Esophagus muscularis mucosa (tissue), 3 donors: ENCODE results near the gene KLK14.

ENCODE experiments used
- EP300 ChIP-seq: sonication (generic); formaldehyde crosslinking; IDR thresholded peaks from one replicate; pipeline ENCODE4 v1.6.1; 2017; ENCODE audit warnings: antibody characterized with exemption
- TF ChIP-seq, protein P1 (sequence below), 3 experiments: fragments of 200-600 bp in 2 of 3; fragments of 450-650 bp in 1 of 3; sonication (generic) in 2 of 3; IDR thresholded peaks; one replicate each; pipeline ENCODE4 v1.5.1; 2017 to 2019; ENCODE audit warnings: antibody characterized with exemption in 3 of 3, mild to moderate bottlenecking in 2 of 3, moderate library complexity in 1 of 3

DNA sequence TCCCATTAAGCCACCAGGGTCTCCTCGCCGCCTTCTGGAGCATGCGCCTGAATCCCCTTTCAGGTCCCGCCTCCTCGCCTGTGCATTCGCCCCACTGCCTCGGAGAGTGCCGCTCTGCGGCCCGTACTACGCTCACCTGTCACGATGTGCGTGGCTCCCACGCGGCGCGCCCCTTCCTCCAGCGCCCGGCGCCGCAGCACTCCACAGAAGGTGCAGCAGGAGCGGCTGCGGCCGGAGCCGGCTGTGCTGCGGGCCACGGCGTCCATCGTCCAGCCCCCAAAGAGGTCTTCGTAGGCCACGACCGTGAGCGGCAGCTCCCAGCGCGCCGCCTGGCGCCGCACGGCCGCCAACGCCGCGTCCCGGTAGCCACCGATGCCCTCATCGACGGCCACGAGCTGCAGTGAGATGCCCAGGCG is 21.2 kb upstream of the KLK14 start:
- TF ChIP-seq, protein P1, sequence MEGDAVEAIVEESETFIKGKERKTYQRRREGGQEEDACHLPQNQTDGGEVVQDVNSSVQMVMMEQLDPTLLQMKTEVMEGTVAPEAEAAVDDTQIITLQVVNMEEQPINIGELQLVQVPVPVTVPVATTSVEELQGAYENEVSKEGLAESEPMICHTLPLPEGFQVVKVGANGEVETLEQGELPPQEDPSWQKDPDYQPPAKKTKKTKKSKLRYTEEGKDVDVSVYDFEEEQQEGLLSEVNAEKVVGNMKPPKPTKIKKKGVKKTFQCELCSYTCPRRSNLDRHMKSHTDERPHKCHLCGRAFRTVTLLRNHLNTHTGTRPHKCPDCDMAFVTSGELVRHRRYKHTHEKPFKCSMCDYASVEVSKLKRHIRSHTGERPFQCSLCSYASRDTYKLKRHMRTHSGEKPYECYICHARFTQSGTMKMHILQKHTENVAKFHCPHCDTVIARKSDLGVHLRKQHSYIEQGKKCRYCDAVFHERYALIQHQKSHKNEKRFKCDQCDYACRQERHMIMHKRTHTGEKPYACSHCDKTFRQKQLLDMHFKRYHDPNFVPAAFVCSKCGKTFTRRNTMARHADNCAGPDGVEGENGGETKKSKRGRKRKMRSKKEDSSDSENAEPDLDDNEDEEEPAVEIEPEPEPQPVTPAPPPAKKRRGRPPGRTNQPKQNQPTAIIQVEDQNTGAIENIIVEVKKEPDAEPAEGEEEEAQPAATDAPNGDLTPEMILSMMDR (IDR thresholded peaks at IDR 0.05) = no peak
- TF ChIP-seq EP300 = no peak
